Fibroblast of pulmonary artery (primary cell): ENCODE data around the gene UTP11.

Experiments used
- DNase-seq: peaks from one replicate; pipeline ENCODE4 v3.0.0-alpha.2; 2010; ENCODE audit warnings: low read depth
- H3K4me3 ChIP-seq: replicated peaks from 2 replicates; pipeline ENCODE4 v1.5.1; 2011; ENCODE audit warnings: low read depth, mild to moderate bottlenecking, control low read depth, low read length, moderate library complexity
- TF ChIP-seq, protein P1 (sequence below): IDR thresholded peaks from 2 replicates; pipeline ENCODE4 v1.5.1; 2011; ENCODE audit warnings: mild to moderate bottlenecking, control low read depth, low read length, inconsistent platforms; ENCODE audit errors: missing control alignments

Gene UTP11

DNA sequence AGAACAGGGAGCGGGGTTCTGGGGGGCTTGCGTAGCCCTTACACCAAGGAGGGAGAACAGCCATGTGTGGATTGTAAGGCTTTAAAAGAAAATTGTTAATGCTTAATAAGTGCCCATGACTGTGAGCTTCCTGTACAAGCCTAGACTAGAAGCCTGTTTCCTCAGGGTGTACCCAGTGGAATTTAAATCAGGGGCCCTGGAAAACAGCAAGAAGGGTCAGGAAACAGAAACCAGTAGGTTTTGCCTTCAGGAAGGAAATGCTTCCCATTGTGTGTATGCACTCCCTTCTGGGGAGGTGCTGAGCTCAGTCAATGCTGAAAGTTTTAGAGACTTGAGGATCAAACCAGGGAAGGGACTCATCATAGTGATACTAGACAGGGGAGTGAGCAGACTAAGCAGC, 12.7 kb downstream of the UTP11 start:
- no peak for DNase-seq

DNA sequence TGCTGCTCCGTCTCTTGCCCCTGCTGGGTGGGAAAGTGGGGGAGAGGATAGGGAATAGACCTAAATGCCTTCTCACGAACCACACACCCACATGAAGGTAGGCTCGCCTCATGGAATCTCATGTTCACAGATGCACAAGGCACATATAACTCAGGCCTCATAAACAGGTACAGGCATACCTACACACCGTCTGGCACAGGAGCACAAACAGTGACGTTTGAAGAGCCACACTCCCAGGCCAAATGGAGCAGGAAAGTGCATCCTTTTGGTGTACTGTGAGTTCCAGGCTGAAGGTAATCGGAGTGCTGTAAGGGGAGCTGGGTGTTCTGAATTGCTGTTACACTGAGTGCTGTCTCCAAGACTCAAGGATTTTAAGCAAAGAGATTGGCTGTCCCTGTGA, 13.1 kb downstream of the UTP11 start:
- TF ChIP-seq, protein P1, sequence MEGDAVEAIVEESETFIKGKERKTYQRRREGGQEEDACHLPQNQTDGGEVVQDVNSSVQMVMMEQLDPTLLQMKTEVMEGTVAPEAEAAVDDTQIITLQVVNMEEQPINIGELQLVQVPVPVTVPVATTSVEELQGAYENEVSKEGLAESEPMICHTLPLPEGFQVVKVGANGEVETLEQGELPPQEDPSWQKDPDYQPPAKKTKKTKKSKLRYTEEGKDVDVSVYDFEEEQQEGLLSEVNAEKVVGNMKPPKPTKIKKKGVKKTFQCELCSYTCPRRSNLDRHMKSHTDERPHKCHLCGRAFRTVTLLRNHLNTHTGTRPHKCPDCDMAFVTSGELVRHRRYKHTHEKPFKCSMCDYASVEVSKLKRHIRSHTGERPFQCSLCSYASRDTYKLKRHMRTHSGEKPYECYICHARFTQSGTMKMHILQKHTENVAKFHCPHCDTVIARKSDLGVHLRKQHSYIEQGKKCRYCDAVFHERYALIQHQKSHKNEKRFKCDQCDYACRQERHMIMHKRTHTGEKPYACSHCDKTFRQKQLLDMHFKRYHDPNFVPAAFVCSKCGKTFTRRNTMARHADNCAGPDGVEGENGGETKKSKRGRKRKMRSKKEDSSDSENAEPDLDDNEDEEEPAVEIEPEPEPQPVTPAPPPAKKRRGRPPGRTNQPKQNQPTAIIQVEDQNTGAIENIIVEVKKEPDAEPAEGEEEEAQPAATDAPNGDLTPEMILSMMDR, result no peak
- no peak overlapping the region for H3K4me3 ChIP-seq
- DNase-seq, result no peak

More for the DNA sequence above, 12.7 kb downstream of the UTP11 start:
- H3K4me3 ChIP-seq, result no peak overlapping the region
- TF ChIP-seq, protein P1, result no peak

DNA sequence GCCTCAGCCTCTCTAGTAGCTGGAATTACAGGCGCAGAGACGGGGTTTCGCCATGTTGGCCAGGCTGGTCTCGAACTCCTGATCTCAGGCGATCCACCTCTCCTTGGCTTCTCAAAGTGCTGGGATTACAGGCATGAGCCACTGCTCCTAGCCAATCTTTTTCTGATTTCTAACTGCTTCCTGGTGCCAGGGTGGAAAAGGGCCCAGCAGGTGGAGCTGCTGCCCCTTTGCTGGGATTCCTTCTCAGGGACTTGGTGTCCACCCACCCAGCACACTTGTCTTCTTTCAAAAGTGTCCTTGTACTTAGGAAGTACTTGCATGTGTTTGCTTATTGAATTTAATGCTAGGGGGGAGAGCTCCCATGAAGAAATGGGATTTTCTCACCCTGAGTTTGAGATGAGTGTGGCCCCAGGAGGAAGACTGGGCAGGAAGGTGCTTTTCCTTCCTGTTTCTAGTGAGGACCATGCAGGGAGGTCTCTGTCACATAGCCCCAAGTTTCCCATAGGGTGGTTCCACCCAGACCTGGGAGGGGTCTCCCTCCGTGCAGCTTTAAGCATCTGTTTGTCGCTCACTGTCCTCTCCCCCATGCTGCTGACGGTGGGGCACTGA, 14.2 kb downstream of the UTP11 start:
- no peak overlapping the region for H3K4me3 ChIP-seq
- TF ChIP-seq, protein P1, result peak; percentile 71
- peak; percentile 72 for DNase-seq

DNA sequence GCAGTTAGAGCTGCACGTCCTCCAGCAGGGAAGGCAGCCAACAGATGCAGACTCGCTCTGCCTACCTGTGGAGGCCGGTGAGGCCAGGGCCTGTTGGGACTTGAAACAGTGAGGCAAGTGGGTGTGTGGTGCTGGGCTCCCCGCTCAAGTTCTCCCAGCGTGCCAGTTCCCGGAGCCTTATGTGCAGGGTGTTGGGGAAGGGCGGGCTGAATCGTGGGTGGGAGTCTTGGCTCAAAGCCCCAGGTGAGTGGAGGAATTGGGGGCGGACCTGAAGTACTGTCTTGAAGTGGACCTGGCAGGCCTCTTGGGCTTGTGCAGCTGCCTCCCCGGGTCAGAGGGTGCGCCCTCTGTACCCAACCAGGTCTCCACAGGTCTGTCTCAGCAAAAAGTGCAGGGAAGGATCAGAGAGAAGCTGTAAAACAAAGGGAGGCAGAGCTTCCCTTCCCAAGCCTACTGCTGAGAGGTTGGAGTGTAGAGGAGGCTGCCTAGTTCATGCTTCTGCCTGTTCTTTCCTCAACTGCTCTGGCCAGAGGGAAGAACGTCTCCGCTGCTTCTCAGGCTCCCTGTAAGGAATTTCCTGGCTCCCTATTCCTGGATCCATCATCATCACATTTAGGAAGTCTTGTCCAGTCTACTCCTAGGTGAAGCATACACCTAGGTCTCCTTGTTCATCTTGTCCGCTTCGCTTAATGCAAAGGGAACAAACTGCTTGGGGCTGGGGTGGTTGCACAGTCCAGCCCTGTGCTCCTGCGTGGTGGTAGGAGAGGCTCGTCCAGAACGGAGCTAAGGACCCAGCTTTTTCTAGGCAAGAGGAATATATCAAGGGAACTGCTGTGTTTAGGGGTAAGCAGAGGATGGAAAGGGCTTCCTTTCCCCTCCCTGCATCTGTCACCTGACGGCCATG, 14.9 kb downstream of the UTP11 start:
- TF ChIP-seq, protein P1, result no peak
- no peak for DNase-seq
- H3K4me3 ChIP-seq, result no peak overlapping the region

DNA sequence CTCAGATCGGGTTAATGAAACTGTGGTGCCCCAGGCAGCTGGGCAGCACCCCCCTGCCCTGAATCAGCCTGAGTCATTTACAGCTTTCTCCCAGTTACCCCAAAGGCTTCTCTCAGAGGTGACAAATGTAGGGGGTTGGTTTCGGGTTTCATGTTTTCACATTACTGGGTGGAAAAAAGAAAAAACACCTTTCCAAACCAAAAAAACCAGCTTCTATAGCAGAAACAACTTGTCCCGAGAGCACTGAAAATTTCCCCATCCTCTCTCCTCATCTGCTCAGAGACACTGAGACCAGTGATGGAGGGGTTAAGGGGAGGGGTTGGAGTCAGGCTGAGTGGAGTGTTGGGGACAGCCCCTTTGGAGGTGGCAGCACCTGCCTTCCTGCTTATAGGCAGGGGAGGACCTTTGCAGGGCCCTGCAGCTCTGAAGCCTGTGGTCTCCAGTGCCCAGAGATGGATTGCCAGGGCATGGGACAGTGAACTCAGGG, 15.6 kb downstream of the UTP11 start:
- TF ChIP-seq, protein P1, result no peak
- DNase-seq, result no peak
- H3K4me3 ChIP-seq, result no peak overlapping the region

DNA sequence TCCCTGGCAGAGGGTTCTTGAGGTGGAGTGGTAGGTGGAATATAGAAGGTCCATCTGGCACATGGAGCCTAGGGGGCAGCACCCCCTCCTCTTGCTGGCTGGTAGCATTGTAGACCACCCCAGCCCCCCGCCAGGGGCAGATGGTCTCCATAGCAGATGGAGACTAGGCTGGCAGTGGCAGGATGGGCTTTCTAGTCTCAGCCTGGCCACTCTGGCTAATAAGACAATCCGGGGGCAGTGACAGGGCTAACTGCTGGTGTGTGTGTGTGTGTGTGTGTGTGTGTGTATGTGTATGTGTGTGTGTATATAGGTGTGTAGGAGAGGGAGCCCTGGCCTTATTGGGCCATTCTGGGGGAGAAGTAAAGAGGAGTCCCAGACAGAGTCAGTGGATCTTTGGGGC, 16.1 kb downstream of the UTP11 start:
- TF ChIP-seq, protein P1, result peak; percentile 2
- DNase-seq, result no peak
- no peak overlapping the region for H3K4me3 ChIP-seq
